NCI-H460 (cell line): ENCODE measurements around the gene MAP4K3. TPM values are rescaled to one million over a fixed set of nuclear protein-coding genes. Genes with fewer than 3 reads are reported as not detected.
"Not testable (repeated sequence)": the region's sequence is repeated elsewhere in the genome, so short reads cannot be mapped to it uniquely, and the experiment has no call there.

Experiments used
- DNase-seq: peaks from one replicate; pipeline ENCODE4 v3.0.0-alpha.2; 2016; ENCODE audit warnings: low read depth; ENCODE audit errors: extremely low read depth
- total RNA-seq: library from RNA; depleted of rRNA; stranded (reverse); fragments of >200 nt; shearing (Covaris generic); gene quantifications from 2 replicates; pipeline ENCODE4 v1.2.3, GENCODE V29; 2014

MAP4K3 gene
- total RNA-seq, 1 experiment from 2014 or later: 30.5 TPM

- no peak for DNase-seq
Measured at GRCh38 chr2:39378968-39379367, 58.1 kb downstream of the MAP4K3 start.

GRCh38 chr2:39377226-39377939 is 59.7 kb downstream of the MAP4K3 start:
- DNase-seq: no peak

- DNase-seq: no peak
Measured at GRCh38 chr2:39375917-39376316, 61.2 kb downstream of the MAP4K3 start.

GRCh38 chr2:39373181-39373802 is 63.8 kb downstream of the MAP4K3 start:
- DNase-seq: no peak

DNA sequence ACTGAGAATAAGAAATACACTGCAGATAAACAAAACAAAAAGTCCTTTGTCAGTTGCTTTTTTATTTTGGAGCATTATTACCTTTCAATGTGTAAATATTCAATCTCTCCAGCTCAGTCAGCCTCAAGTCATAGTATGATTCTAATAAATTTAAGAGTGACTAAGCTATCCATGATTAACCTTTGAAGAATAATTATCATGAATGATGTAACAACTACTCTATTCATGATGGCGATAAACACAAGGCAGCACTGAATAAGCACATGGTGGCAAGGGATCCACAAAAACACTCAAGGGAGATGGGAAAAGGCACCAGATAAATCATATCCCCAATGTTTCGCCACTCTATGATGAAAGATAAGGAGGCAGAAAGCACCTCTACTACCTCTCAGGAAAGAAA is 67.0 kb downstream of the MAP4K3 start:
- no peak for DNase-seq

DNA sequence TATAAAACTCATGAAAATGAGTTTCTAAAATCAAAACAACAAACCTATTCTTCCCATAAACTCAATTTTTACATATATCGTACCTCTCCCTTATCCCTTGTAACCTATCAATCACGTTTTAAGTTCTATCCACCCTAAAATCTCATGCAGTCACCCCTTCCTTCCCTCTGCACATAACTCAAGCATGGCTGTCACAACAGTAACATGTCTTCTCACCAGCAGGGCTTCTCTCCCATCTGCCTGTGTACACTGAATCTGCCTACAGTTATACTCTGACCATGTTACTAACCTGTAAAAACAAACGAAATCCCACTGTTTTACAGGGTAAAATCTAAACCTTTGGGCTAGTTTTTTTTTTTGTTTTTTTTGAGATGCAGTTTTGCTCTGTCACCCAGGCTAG is 68.2 kb downstream of the MAP4K3 start:
- DNase-seq: no peak

- DNase-seq: no peak
Measured at GRCh38 chr2:39368376-39368775, 68.7 kb downstream of the MAP4K3 start.

- DNase-seq: no peak
Measured at GRCh38 chr2:39362595-39362994, 74.5 kb downstream of the MAP4K3 start.

GRCh38 chr2:39361511-39361910 is 75.6 kb downstream of the MAP4K3 start:
- DNase-seq: no peak

- not testable (repeated sequence) for DNase-seq
Measured at GRCh38 chr2:39360342-39360741, 76.7 kb downstream of the MAP4K3 start.

DNA sequence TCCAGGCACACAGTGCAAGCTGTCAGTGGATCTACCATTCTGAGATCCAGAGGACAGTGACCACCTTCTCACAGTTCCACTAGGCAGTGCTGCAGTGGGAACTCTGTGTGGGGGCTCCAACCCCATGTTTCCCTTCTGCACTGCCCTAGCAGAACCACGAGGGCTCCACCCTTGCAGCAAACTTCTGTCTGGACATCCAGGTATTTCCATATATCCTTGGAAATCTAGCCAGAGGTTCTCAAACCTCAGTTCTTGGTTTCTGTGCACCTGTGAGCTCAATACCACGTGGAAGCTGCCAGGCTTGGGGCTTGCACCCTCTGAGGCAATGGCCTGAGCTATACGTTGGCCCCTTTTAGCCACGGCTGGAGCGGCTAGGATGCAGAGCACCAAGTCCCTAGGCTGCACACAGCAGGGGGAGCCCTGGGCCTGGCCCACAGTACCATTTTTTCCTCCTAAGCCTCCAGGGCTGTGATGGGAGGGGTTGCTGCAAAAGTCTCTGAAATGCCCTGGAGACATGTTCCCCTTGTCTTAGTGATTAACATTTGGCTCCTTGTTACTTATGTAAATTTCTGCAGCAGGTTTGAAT is 77.5 kb downstream of the MAP4K3 start:
- DNase-seq: no peak

DNA sequence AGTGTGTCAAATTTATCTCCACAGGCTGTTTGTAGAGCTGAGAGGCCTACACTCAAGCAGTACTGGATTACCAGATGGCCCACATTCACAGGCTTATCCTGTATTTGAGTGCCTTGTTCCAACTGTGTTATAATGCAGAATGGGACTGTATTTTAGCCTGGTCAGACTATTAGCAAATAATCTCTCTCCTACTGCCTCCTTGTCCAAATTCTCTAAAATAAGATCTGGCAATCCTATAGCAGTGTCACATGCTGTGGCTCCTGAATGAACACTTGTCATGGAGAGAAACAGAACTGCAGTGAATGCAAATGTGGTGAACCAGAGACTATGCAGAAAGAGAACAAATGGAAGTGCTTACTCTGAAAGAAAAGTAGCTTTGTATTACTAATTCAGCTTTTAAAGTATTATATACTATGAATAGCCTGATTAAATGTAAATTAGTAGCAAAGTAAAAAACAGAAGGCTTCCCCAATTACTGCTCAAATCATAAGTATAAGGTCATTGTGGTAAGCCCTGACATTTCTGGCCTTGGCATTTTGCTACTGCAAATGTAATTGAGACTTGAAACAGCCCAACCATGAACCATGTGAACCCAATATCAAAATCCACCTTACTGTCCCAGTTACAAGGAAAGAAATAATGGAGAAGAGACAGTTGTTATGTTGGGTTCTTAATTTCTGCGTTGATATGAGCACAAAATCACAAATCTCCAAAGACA is 80.0 kb downstream of the MAP4K3 start:
- no peak for DNase-seq

- DNase-seq: no peak
Measured at GRCh38 chr2:39350658-39351057, 86.4 kb downstream of the MAP4K3 start.

DNA sequence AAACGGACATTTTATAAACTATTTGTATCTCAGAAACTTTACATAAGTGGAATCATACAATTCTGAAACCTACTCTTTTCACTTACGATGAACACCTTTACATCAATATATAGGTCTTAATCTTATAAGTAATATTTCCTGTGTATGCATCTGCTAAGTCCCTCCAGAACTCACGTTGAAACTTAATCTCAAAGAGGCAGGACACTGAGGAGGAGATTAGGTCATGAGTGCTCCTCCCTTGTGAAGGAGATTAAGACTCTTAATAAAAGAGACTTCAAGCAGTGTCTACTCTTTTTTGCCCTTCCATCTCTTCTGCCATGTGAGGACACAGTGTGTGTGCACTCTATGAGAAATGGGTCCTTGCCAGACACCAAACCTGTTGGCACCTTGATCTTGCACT is 98.6 kb downstream of the MAP4K3 start:
- no peak for DNase-seq

GRCh38 chr2:39335930-39336329 is 101.2 kb downstream of the MAP4K3 start:
- DNase-seq: no peak

GRCh38 chr2:39334978-39335377 is 102.1 kb downstream of the MAP4K3 start:
- no peak for DNase-seq

GRCh38 chr2:39334529-39334928 is 102.6 kb downstream of the MAP4K3 start:
- DNase-seq: no peak

- DNase-seq: no peak
Measured at GRCh38 chr2:39326644-39327043, 110.4 kb downstream of the MAP4K3 start.

- DNase-seq: no peak
Measured at GRCh38 chr2:39325966-39326365, 111.1 kb downstream of the MAP4K3 start.

DNA sequence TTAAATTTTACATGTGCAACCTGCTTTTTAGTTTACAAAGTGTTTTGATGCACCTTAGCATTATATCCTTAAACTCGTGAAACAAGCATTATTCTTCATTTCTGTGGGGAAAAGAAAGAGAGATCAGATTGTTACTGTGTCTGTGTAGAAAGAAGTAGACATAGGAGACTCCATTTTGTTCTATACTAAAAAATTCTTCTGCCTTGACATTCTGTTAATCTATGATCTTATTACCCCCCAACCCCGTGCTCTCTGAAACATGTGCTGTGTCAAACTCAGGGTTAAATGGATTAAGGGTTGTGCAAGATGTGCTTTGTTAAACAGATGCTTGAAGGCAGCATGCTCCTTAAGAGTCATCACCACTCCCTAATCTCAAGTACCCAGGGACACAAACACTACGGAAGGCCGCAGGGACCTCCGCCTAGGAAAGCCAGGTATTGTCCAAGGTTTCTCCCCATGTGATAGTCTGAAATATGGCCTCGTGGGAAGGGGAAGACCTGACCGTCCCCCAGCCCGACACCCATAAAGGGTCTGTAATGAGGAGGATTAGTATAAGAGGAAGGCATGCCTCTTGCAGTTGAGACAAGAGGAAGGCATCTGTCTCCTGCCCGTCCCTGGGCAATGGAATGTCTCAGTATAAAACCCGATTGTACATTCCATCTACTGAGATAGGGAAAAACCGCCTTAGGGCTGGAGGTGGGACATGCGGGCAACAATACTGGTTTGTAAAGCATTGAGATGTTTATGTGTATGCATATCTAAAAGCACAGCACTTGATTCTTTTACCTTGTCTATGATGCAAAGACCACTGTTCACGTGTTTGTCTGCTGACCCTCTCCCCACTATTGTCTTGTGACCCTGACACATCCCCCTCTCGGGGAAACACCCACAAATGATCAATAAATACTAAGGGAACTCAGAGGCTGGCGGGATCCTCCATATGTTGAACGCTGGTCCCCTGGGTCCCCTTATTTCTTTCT is 115.7 kb downstream of the MAP4K3 start:
- not testable (repeated sequence) for DNase-seq
